Activated CD8-positive, alpha-beta memory T cell treated with anti-CD3 and anti-CD28 coated beads for 36 hours (primary cell): ENCODE results near the gene ZNF92. TPM values are rescaled to one million over a fixed set of nuclear protein-coding genes. Genes with fewer than 3 reads are reported as not detected.
"Not testable (repeated sequence)": the region's sequence is repeated elsewhere in the genome, so short reads cannot be mapped to it uniquely, and the experiment has no call there.

Experiments used
- CTCF ChIA-PET: fragments of 350-600 bp; sonication (Branson Sonifier 250); formaldehyde crosslinking; loops from one replicate; lab custom pipeline; 2021; ENCODE audit warnings: antibody characterized with exemption; lab: Charles Lee
- POLR2A ChIA-PET: fragments of 350-600 bp; sonication (Branson Sonifier 250); formaldehyde crosslinking; loops from one replicate; lab custom pipeline; 2021; ENCODE audit warnings: antibody characterized with exemption; lab: Charles Lee
- total RNA-seq, 2 experiments: library from RNA; stranded (reverse); gene quantifications; one replicate each; pipeline ENCODE4 v1.2.3, GENCODE V29; 2021

Gene ZNF92
- 1 to 10 TPM; 8.5 to 10.0 TPM for total RNA-seq

GRCh38 chr7:65373608-65374351, at the start of gene ZNF92:
ZNF92 (plus strand) TSS chr7:65373855; CDS start chr7:65373998, 143 bp downstream.
- ChIA-PET CTCF (no interaction called here), POLR2A (interaction anchor here (0.6 to 1.7 kb wide), 5 partner anchors 9 to 811 kb away, joined by 3 to 6 read pairs (median 4); partner anchors contain the start of genes ZNF273 and ZNF680)

- CTCF ChIA-PET = no interaction called here
- POLR2A ChIA-PET = no interaction called here
These were observed 47.7 kb upstream of the ZNF92 start for GRCh38 chr7:65325793-65326432.

GRCh38 chr7:65338346-65338745, 35.3 kb upstream of the ZNF92 start:
- ChIA-PET POLR2A (no interaction called here), CTCF (no interaction called here)

DNA sequence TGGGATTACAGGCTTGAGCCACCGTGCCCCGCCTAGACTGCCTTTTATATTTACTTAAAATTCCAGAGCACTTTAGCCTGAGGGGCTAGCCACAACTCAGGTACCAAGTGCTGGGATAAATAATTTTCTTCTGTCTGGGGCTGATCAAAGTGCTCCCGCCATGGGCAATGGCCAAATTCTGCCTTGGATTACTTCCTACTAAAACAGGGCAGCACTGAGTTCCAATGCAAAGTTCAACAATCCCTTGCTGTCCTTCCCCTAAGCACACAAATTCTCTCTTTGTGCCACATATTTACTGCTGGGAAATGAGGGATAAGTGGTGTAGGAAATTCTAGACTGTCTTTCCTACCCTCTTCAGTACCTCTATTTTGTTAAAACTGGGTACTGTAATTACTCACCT, 34.4 kb upstream of the ZNF92 start:
- CTCF ChIA-PET = no interaction called here
- POLR2A ChIA-PET = no interaction called here

GRCh38 chr7:65342723-65343629, 30.7 kb upstream of the ZNF92 start:
- ChIA-PET POLR2A (no interaction called here), CTCF (no interaction called here)

DNA sequence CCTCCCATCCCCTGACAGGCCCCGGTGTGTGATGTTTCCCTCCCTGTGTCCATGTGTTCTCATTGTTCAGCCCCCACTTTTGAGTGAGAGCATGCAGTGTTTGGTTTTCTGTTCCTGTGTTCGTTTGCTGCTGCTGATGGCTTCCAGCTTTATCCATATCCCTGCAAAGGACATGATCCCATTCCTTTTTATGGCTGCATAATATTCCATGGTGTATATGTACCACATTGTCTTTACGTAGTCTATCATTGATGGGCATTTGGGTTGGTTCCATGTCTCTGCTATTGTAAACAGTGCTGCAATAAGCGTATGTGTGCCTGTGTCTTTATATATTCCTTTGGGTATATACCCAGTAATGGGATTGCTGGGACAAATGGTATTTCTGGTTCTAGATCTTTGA, 29.1 kb upstream of the ZNF92 start:
- POLR2A ChIA-PET, CTCF ChIA-PET: not testable (repeated sequence)

- ChIA-PET POLR2A (no interaction called here), CTCF (no interaction called here)
These were observed 19.4 kb upstream of the ZNF92 start for GRCh38 chr7:65354263-65354662.

- POLR2A ChIA-PET = no interaction called here
- CTCF ChIA-PET = no interaction called here
These were observed 3.8 kb upstream of the ZNF92 start for GRCh38 chr7:65369843-65370242.

GRCh38 chr7:65371468-65371867, 2.2 kb upstream of the ZNF92 start:
- CTCF ChIA-PET = no interaction called here
- POLR2A ChIA-PET = interaction anchor here (0.6 kb wide), 1 partner anchor 123 kb away, joined by 12 read pairs; no protein-coding TSS in a partner anchor

GRCh38 chr7:65379318-65379717, 5.7 kb downstream of the ZNF92 start:
- POLR2A ChIA-PET = interaction anchor here (0.5 kb wide), 1 partner anchor 322 kb away, joined by 6 read pairs; no protein-coding TSS in a partner anchor

GRCh38 chr7:65381742-65382141, 8.1 kb downstream of the ZNF92 start:
- CTCF ChIA-PET = interaction anchor here (0.6 kb wide), 1 partner anchor 361 kb away, joined by 5 read pairs; no protein-coding TSS in a partner anchor
- POLR2A ChIA-PET = interaction anchor here (1.8 kb wide), 1 partner anchor 8 kb away, joined by 6 read pairs; the partner anchor contains the start of gene ZNF92

More at GRCh38 chr7:65379318-65379717, 5.7 kb downstream of the ZNF92 start:
- CTCF ChIA-PET = no interaction called here

- ChIA-PET CTCF (interaction anchor here (0.6 kb wide), 1 partner anchor 360 kb away, joined by 5 read pairs; no protein-coding TSS in a partner anchor), POLR2A (interaction anchor here (1.8 kb wide), 1 partner anchor 9 kb away, joined by 6 read pairs; the partner anchor contains the start of gene ZNF92)
These were observed 8.8 kb downstream of the ZNF92 start for GRCh38 chr7:65382452-65382851.

GRCh38 chr7:65387891-65388290, 14.2 kb downstream of the ZNF92 start:
- ChIA-PET POLR2A (no interaction called here), CTCF (no interaction called here)

DNA sequence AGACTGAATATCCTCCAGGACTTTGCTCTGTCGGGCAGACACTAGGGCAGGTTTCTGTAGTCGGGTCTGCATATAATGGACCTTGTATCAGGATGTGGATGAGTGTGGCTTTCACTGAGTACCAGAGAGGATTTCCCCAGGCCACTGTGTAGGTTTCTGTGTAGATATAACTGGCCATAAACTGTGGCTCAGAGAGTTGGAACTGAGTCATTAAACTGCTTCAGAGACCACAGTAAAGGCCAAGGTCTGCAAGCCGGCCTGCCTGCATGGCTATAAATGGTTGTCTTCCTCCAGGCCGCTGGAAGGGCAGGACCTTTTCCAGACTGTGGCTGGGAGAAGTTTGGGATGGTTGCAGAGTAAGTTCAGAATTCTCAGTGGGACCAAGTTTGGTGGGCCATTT, 16.9 kb downstream of the ZNF92 start:
- CTCF ChIA-PET = no interaction called here
- POLR2A ChIA-PET = no interaction called here

GRCh38 chr7:65397730-65398142, 24.1 kb downstream of the ZNF92 start:
- ChIA-PET CTCF (no interaction called here), POLR2A (no interaction called here)

- CTCF ChIA-PET, POLR2A ChIA-PET: not testable (repeated sequence)
These were observed 25.0 kb downstream of the ZNF92 start for GRCh38 chr7:65398671-65399070.

- CTCF ChIA-PET, POLR2A ChIA-PET: not testable (repeated sequence)
These were observed 25.4 kb downstream of the ZNF92 start for GRCh38 chr7:65399101-65399500.

GRCh38 chr7:65404020-65404419, 30.4 kb downstream of the ZNF92 start:
- POLR2A ChIA-PET = no interaction called here
- CTCF ChIA-PET = no interaction called here

DNA sequence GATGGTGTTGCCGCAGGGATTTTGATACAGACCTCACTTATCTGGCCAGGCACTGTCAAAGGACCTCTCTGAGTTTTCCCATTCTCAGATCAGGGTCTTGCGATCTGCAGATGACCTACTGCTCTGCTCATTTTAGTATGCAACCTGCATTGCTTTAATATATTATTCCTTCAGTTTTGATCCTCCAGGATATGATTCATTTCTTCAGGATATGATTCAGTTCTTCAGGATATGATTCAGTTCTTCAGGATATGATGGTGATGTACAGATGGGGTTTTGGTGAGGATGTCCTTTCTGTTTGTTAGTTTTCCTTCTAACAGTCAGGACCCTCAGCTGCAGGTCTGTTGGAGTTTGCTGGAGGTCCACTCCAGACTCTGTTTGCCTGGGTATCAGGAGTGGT, 33.1 kb downstream of the ZNF92 start:
- CTCF ChIA-PET, POLR2A ChIA-PET: not testable (repeated sequence)
